ENCODE results near the gene FOXO3. TPM values are rescaled to one million over a fixed set of nuclear protein-coding genes. Genes with fewer than 3 reads are reported as not detected.

The FOXO3 gene
- total and polyA plus RNA-seq, 2 of the 8 experiments (the other 6 are each of a cell fraction or from before 2014, with no cell fraction given) = 13.1 to 19.3 TPM

GRCh38 chr6:108693430-108694154 lies 132.9 kb downstream of the FOXO3 start (continued):
- TF ChIP-seq, protein P1, sequence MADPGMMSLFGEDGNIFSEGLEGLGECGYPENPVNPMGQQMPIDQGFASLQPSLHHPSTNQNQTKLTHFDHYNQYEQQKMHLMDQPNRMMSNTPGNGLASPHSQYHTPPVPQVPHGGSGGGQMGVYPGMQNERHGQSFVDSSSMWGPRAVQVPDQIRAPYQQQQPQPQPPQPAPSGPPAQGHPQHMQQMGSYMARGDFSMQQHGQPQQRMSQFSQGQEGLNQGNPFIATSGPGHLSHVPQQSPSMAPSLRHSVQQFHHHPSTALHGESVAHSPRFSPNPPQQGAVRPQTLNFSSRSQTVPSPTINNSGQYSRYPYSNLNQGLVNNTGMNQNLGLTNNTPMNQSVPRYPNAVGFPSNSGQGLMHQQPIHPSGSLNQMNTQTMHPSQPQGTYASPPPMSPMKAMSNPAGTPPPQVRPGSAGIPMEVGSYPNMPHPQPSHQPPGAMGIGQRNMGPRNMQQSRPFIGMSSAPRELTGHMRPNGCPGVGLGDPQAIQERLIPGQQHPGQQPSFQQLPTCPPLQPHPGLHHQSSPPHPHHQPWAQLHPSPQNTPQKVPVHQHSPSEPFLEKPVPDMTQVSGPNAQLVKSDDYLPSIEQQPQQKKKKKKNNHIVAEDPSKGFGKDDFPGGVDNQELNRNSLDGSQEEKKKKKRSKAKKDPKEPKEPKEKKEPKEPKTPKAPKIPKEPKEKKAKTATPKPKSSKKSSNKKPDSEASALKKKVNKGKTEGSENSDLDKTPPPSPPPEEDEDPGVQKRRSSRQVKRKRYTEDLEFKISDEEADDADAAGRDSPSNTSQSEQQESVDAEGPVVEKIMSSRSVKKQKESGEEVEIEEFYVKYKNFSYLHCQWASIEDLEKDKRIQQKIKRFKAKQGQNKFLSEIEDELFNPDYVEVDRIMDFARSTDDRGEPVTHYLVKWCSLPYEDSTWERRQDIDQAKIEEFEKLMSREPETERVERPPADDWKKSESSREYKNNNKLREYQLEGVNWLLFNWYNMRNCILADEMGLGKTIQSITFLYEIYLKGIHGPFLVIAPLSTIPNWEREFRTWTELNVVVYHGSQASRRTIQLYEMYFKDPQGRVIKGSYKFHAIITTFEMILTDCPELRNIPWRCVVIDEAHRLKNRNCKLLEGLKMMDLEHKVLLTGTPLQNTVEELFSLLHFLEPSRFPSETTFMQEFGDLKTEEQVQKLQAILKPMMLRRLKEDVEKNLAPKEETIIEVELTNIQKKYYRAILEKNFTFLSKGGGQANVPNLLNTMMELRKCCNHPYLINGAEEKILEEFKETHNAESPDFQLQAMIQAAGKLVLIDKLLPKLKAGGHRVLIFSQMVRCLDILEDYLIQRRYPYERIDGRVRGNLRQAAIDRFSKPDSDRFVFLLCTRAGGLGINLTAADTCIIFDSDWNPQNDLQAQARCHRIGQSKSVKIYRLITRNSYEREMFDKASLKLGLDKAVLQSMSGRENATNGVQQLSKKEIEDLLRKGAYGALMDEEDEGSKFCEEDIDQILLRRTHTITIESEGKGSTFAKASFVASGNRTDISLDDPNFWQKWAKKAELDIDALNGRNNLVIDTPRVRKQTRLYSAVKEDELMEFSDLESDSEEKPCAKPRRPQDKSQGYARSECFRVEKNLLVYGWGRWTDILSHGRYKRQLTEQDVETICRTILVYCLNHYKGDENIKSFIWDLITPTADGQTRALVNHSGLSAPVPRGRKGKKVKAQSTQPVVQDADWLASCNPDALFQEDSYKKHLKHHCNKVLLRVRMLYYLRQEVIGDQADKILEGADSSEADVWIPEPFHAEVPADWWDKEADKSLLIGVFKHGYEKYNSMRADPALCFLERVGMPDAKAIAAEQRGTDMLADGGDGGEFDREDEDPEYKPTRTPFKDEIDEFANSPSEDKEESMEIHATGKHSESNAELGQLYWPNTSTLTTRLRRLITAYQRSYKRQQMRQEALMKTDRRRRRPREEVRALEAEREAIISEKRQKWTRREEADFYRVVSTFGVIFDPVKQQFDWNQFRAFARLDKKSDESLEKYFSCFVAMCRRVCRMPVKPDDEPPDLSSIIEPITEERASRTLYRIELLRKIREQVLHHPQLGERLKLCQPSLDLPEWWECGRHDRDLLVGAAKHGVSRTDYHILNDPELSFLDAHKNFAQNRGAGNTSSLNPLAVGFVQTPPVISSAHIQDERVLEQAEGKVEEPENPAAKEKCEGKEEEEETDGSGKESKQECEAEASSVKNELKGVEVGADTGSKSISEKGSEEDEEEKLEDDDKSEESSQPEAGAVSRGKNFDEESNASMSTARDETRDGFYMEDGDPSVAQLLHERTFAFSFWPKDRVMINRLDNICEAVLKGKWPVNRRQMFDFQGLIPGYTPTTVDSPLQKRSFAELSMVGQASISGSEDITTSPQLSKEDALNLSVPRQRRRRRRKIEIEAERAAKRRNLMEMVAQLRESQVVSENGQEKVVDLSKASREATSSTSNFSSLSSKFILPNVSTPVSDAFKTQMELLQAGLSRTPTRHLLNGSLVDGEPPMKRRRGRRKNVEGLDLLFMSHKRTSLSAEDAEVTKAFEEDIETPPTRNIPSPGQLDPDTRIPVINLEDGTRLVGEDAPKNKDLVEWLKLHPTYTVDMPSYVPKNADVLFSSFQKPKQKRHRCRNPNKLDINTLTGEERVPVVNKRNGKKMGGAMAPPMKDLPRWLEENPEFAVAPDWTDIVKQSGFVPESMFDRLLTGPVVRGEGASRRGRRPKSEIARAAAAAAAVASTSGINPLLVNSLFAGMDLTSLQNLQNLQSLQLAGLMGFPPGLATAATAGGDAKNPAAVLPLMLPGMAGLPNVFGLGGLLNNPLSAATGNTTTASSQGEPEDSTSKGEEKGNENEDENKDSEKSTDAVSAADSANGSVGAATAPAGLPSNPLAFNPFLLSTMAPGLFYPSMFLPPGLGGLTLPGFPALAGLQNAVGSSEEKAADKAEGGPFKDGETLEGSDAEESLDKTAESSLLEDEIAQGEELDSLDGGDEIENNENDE (IDR thresholded peaks at IDR 0.05; ENCODE audit: insufficient replicate concordance, low read length) = no peak
- TF ChIP-seq USF2 (IDR thresholded peaks at IDR 0.05; ENCODE audit: low read length) (no peak), SIN3A (conservative IDR thresholded peaks at IDR 0.05 in 1 of 2, IDR thresholded peaks at IDR 0.05 in 1 of 2; ENCODE audit: low read depth in 1 of 2, low read length in 2 of 2) (no peak), GTF2F1 (IDR thresholded peaks at IDR 0.05; ENCODE audit: borderline replicate concordance, low read depth, low read length) (no peak)
